ENCODE results near the gene UBE2H. TPM values are rescaled to one million over a fixed set of nuclear protein-coding genes. Genes with fewer than 3 reads are reported as not detected.

The UBE2H gene
- 44.4 to 58.3 TPM (median 50.7 TPM) in 5 replicates for total RNA-seq (2022; extraction: Qiagen RNA extraction)

GRCh38 chr7:129952653-129953560 is at the start of gene UBE2H:
Gene UBE2H, minus strand, starts transcription at chr7:129952960. Its CDS starts 405 bp downstream, at chr7:129952555.

Other genes with a start within 250 kb of the UBE2H start
- gene ZC3HC1, start 98.4 kb upstream of the UBE2H start, total RNA-seq (2022; extraction: Qiagen RNA extraction), result 23.6 to 26.8 TPM (median 23.9 TPM) in 5 replicates
- gene KLHDC10, start 117.6 kb upstream of the UBE2H start, total RNA-seq (2022; extraction: Qiagen RNA extraction), result 10.6 to 19.6 TPM (median 16.8 TPM) in 5 replicates